Duodenal mucosa (tissue), 2 donors: Measurements from ENCODE around the gene RNU1-4.
"Not testable (repeated sequence)": the region's sequence is repeated elsewhere in the genome, so short reads cannot be mapped to it uniquely, and the experiment has no call there.

Experiments
- H3K27ac ChIP-seq: one replicate; pipeline ENCODE4 v1.7.0; 2013; ENCODE audit warnings: low read depth, low read length
- H3K27me3 ChIP-seq, 2 donors: one replicate each; pipeline ENCODE4 v1.7.0; 2013; ENCODE audit warnings: low read length in 2 of 2, control low read depth in 1 of 2; ENCODE audit not compliant: insufficient read depth in 2 of 2, control insufficient read depth in 1 of 2
- H3K36me3 ChIP-seq, 2 donors: one replicate each; pipeline ENCODE4 v1.7.0; 2013; ENCODE audit warnings: low read length in 2 of 2, control low read depth in 1 of 2; ENCODE audit not compliant: insufficient read depth in 2 of 2, control insufficient read depth in 1 of 2
- H3K4me1 ChIP-seq, 2 donors: one replicate each; pipeline ENCODE4 v1.7.0; 2013; ENCODE audit warnings: low read length in 2 of 2, control low read depth in 1 of 2; ENCODE audit not compliant: insufficient read depth in 2 of 2, control insufficient read depth in 1 of 2
- H3K4me3 ChIP-seq, 2 donors: one replicate each; pipeline ENCODE4 v1.7.0; 2013; ENCODE audit warnings: low read length in 2 of 2, low read depth in 1 of 2
- H3K9ac ChIP-seq, 2 donors: one replicate each; pipeline ENCODE4 v1.7.0; 2013; ENCODE audit warnings: low read length in 2 of 2, low read depth in 1 of 2
- H3K9me3 ChIP-seq, 2 donors: one replicate each; pipeline ENCODE4 v1.7.0; 2013; ENCODE audit warnings: low read length in 2 of 2, control low read depth in 1 of 2; ENCODE audit not compliant: control insufficient read depth in 1 of 2

The RNU1-4 gene

GRCh38 chr1:16719571-16720350, 20.6 kb upstream of the RNU1-4 start:
- peaks cover 0 to 15% of the 10 kb centered on the region in 2 donors for H3K27me3 ChIP-seq
- H3K9me3 ChIP-seq: no peaks in the 10 kb centered on the region
- H3K4me1 ChIP-seq: no peaks in the 10 kb centered on the region
- H3K4me3 ChIP-seq: no peak overlapping the region
- no peak overlapping the region for H3K9ac ChIP-seq
- no peak overlapping the region for H3K27ac ChIP-seq
- no peaks in the 10 kb centered on the region for H3K36me3 ChIP-seq

GRCh38 chr1:16720351-16721223, 19.7 kb upstream of the RNU1-4 start:
- Histone ChIP-seq H3K4me1 (no peaks in the 10 kb centered on the region), H3K9me3 (no peaks in the 10 kb centered on the region), H3K27ac (no peak overlapping the region), H3K27me3 (peaks cover 0 to 17% of the 10 kb centered on the region in 2 donors), H3K36me3 (no peaks in the 10 kb centered on the region), H3K4me3 (no peak overlapping the region), H3K9ac (no peak overlapping the region)

- Histone ChIP-seq H3K9me3 (no peaks in the 10 kb centered on the region), H3K4me1 (no peaks in the 10 kb centered on the region), H3K4me3 (no peak overlapping the region), H3K27me3 (peaks cover 0 to 17% of the 10 kb centered on the region in 2 donors), H3K27ac (no peak overlapping the region), H3K9ac (no peak overlapping the region), H3K36me3 (no peaks in the 10 kb centered on the region)
Measured at GRCh38 chr1:16721871-16722641, 18.3 kb upstream of the RNU1-4 start.

GRCh38 chr1:16724718-16725438, 15.4 kb upstream of the RNU1-4 start:
- Histone ChIP-seq H3K4me1 (peaks cover 0 to 3% of the 10 kb centered on the region in 2 donors), H3K9ac (no peak overlapping the region), H3K9me3 (no peaks in the 10 kb centered on the region), H3K27me3 (peaks cover 4 to 14% of the 10 kb centered on the region in 2 donors), H3K36me3 (no peaks in the 10 kb centered on the region), H3K4me3 (no peak overlapping the region), H3K27ac (no peak overlapping the region)

GRCh38 chr1:16725439-16726245, 14.7 kb upstream of the RNU1-4 start:
- not testable (repeated sequence) for H3K27ac ChIP-seq, H3K9ac ChIP-seq, H3K4me1 ChIP-seq, H3K4me3 ChIP-seq, H3K36me3 ChIP-seq, H3K9me3 ChIP-seq
- peaks cover 4 to 14% of the 10 kb centered on the region in 2 donors for H3K27me3 ChIP-seq

- H3K27me3 ChIP-seq: peaks cover 4 to 14% of the 10 kb centered on the region in 2 donors
- H3K36me3 ChIP-seq: no peaks in the 10 kb centered on the region
- H3K4me3 ChIP-seq: no peak overlapping the region
- H3K9ac ChIP-seq: no peak overlapping the region
- no peaks in the 10 kb centered on the region for H3K9me3 ChIP-seq
- H3K4me1 ChIP-seq: peaks cover 0 to 3% of the 10 kb centered on the region in 2 donors
- H3K27ac ChIP-seq: no peak overlapping the region
Measured at GRCh38 chr1:16727190-16728111, 12.9 kb upstream of the RNU1-4 start.

GRCh38 chr1:16728243-16728949, 11.9 kb upstream of the RNU1-4 start:
- not testable (repeated sequence) for H3K9ac ChIP-seq, H3K27ac ChIP-seq, H3K9me3 ChIP-seq, H3K4me3 ChIP-seq, H3K36me3 ChIP-seq, H3K4me1 ChIP-seq
- H3K27me3 ChIP-seq: peaks cover 4 to 14% of the 10 kb centered on the region in 2 donors

GRCh38 chr1:16732254-16732896, 7.9 kb upstream of the RNU1-4 start:
- not testable (repeated sequence) for H3K9me3 ChIP-seq, H3K4me1 ChIP-seq, H3K27ac ChIP-seq, H3K36me3 ChIP-seq, H3K27me3 ChIP-seq, H3K4me3 ChIP-seq, H3K9ac ChIP-seq
